ENCODE results near the gene DAB1.
A peak's percentile ranks its signal among the peaks of the same experiment; 100 is the strongest.

The DAB1 gene

DNA sequence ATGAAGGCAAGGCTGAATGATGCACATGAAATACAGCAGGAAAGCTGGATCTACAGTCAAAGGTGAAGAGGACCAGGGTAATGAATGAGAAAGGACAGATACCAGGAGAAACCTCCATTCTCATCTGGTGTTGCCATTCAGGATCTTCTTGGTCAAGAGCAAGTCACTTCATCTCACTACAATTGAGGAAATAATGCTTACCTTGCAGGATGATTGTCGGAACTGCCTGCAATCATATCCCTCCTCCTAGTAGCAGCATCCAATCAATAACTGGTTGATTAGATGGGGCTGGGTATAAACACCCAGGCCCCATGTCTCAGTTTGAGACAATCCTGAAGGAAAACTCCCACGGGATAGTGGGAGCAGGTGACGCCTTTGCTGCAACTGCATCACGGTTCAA is 263.3 kb downstream of the DAB1 start:
- TF ChIP-seq, protein P1, sequence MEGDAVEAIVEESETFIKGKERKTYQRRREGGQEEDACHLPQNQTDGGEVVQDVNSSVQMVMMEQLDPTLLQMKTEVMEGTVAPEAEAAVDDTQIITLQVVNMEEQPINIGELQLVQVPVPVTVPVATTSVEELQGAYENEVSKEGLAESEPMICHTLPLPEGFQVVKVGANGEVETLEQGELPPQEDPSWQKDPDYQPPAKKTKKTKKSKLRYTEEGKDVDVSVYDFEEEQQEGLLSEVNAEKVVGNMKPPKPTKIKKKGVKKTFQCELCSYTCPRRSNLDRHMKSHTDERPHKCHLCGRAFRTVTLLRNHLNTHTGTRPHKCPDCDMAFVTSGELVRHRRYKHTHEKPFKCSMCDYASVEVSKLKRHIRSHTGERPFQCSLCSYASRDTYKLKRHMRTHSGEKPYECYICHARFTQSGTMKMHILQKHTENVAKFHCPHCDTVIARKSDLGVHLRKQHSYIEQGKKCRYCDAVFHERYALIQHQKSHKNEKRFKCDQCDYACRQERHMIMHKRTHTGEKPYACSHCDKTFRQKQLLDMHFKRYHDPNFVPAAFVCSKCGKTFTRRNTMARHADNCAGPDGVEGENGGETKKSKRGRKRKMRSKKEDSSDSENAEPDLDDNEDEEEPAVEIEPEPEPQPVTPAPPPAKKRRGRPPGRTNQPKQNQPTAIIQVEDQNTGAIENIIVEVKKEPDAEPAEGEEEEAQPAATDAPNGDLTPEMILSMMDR (conservative IDR thresholded peaks at IDR 0.05; ENCODE audit: control insufficient read depth, insufficient read depth, low read depth, low read length): no peak

DNA sequence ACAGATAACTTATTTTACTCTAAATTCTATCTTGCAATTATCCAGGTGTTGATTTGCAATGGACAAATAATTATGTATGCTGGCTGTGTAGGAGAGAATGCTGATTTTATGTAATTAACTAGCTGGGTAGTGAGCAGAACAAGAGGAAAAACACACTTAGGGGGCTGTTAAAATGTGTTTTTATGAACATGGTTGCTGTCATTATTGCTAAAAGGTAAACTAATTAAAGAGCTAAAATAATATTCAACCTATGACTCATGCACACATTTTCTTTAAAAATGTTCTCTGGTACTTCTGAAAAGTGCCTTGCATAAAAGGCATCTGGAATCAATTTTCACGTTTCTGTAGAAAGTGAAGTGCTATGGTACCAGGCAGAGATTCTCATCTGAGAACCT is 265.3 kb downstream of the DAB1 start:
- TF ChIP-seq, protein P1 (conservative IDR thresholded peaks at IDR 0.05; ENCODE audit: control insufficient read depth, insufficient read depth, low read depth, low read length): no peak
- H3K4me3 ChIP-seq (ENCODE audit: control insufficient read depth, low read depth, low read length): no peak overlapping the region
- DNase-seq (ENCODE audit: low read depth): peak; percentile 38

More for the DNA sequence above, 263.3 kb downstream of the DAB1 start:
- no peak for DNase-seq (ENCODE audit: low read depth)
- H3K4me3 ChIP-seq (ENCODE audit: control insufficient read depth, low read depth, low read length): no peak overlapping the region

DNA sequence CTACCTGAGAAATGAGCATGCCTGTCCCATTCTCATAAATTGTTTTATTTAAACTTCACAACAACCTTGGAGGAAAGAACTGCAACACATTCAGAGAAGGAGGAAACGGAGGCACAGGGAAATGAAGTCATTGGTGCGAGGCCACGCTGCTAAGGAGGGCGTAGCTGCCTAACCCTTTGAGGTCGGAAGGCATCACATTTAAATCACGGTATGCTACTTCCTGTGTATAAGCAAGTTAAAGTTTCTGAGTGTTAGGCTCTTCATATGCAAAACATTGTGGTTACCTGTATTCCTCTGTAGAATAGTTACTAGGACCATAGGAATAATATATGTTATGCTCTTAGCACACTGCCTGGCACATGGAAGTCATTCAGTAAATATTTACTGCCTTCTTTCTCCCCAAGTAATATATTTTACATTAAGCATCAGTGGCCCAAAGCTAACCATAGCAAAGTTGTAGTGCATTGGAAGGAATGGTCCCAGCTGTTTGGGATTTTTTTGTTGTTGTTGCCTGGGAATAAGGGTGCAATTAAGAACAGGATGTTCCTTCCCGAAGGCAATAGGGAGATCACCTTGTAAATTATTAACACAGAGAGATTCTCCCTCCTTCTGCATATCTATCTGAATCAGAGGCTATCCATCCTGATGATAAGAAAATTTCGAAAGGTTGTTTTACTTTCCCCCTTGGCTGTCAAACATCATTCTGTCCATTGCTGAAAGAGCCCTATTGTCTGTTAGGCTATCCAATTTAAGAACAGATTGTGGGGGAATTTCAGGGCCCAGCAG is 265.8 kb downstream of the DAB1 start:
- H3K4me3 ChIP-seq (ENCODE audit: control insufficient read depth, low read depth, low read length): no peak overlapping the region
- TF ChIP-seq, protein P1 (conservative IDR thresholded peaks at IDR 0.05; ENCODE audit: control insufficient read depth, insufficient read depth, low read depth, low read length): no peak
- no peak for DNase-seq (ENCODE audit: low read depth)

DNA sequence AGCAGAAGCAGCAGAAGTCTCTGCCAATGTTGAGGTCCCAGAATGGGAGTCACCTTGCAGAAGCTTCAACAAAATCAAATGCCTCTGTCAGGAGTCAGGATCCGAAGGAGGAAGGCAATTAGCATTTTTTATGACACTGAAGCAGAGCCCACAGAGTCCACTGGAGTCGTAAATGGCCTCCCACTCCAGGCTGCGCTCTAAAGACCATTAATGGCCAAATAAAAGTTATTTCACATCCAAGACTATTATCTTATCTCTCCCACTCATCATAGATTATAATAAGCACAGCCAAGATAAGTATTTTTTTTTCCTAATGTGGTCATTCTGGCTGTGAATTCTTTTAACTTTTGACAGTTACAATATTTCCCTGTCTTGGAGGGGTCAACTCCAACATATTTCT is 267.0 kb downstream of the DAB1 start:
- DNase-seq (ENCODE audit: low read depth): no peak
- TF ChIP-seq, protein P1 (conservative IDR thresholded peaks at IDR 0.05; ENCODE audit: control insufficient read depth, insufficient read depth, low read depth, low read length): no peak
- H3K4me3 ChIP-seq (ENCODE audit: control insufficient read depth, low read depth, low read length): no peak overlapping the region

DNA sequence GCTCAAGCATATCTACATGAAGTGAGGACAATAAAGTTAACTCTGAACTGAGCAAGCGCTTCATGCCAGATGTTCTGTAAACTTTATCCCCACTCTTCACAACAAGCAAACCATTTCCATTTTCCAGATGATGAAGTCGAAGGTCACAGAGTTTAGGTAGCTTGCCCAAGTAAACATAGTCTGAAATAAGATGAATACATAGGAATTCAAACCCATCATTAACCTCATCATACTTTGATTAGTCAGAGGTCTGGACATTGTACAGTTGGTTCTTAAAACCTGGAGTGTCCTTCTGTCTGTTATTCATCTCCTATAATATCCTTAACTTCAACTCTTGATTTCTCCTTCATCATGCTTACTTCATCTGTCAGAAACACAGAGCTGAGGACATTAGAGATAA is 277.8 kb downstream of the DAB1 start:
- H3K4me3 ChIP-seq (ENCODE audit: control insufficient read depth, low read depth, low read length): no peak overlapping the region
- TF ChIP-seq, protein P1 (conservative IDR thresholded peaks at IDR 0.05; ENCODE audit: control insufficient read depth, insufficient read depth, low read depth, low read length): no peak
- peak; percentile 87 for DNase-seq (ENCODE audit: low read depth)

DNA sequence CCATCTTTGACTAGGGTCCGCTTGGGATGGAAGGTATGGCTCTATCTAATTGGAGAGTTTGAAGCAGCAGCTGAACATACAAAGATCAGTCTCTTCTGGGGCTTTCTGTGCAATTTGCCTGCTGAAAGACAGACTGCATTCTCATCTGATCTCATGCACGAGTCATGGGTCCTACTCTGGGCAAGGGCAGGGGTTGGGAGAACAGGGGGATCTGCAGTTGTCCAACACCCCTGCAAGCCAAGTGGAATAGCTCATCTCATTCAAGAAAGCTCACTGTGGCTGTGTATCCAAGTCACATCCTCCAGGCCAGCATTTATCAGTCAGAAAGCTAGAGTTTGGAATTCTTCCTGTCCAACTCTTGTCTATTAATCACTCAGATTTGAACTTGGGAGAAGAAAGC is 280.9 kb downstream of the DAB1 start:
- TF ChIP-seq, protein P1 (conservative IDR thresholded peaks at IDR 0.05; ENCODE audit: control insufficient read depth, insufficient read depth, low read depth, low read length): no peak
- DNase-seq (ENCODE audit: low read depth): peak; percentile 61
- H3K4me3 ChIP-seq (ENCODE audit: control insufficient read depth, low read depth, low read length): no peak overlapping the region
